ENCODE measurements around the gene CCDC136.

- TF ChIP-seq CTCF (IDR thresholded peaks at IDR 0.05; ENCODE audit: low read depth, low read length, poor library complexity, severe bottlenecking) = peak; percentile 11
- no peak for TF ChIP-seq EZH2phosphoT487 (IDR thresholded peaks at IDR 0.05; ENCODE audit: borderline replicate concordance, low read length)
Observed at GRCh38 chr7:128871050-128871449, 79.3 kb downstream of the CCDC136 start.
